GM23338 (cell line): ENCODE results near the gene CRAMP1.

Source experiments
- CTCF ChIP-seq, 2 experiments: fragments of 200-600 bp in 1 of 2; sonication (generic) in 1 of 2; conservative IDR thresholded peaks; 2 replicates each; pipeline versions ENCODE4 v1.5.1 to v1.6.1; 2016 to 2017; ENCODE audit warnings: antibody characterized with exemption in 2 of 2, low read depth in 2 of 2, mild to moderate bottlenecking in 2 of 2, moderate library complexity in 1 of 2
- POLR2AphosphoS5 ChIP-seq: IDR thresholded peaks from 2 replicates; pipeline ENCODE4 v1.6.1; 2016; ENCODE audit warnings: antibody characterized with exemption, low read depth
- ZNF331 ChIP-seq: fragments of 250-450 bp; sonication (Bioruptor Pico); IDR thresholded peaks from 2 replicates; pipeline ENCODE4 v1.5.0; 2020; ENCODE audit warnings: low read depth, mild to moderate bottlenecking, moderate library complexity

DNA sequence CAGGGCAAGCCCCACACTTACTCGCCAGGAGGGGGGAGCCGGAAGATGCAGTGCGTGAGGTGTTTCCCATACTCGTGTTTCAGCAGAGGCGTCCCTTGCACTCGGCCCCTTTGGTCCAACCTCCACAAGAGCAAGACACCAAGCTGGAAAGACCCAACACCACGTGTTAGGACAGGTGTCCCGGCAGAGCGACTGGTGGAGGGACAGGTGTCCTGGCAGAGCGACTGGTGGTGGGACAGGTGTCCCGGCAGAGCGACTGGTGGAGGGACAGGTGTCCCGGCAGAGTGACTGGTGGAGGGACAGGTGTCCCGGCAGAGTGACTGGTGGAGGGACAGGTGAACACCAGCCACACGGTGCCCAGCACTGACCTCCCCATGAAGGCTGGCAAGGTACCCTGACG is 19.7 kb upstream of the CRAMP1 start:
- TF ChIP-seq POLR2AphosphoS5 = no peak
- no peak for TF ChIP-seq CTCF (conservative IDR thresholded peaks at IDR 0.05; ENCODE audit: low read depth in 2 of 2)
- TF ChIP-seq ZNF331 (CRISPR knock-in tag) = no peak
